Smooth muscle cell (in vitro differentiated cells): ENCODE data around the gene DDX39A. TPM values are rescaled to one million over a fixed set of nuclear protein-coding genes. Genes with fewer than 3 reads are reported as not detected.

Experiments used
- DNase-seq: peaks from one replicate; lab custom pipeline; 2025; ENCODE audit not compliant: unreplicated experiment; lab: John Stamatoyannopoulos, UW
- H2AFZ ChIP-seq: fragments of 200-600 bp; sonication (generic); 2 replicates; pipeline ENCODE4 v1.6.0; 2016; ENCODE audit warnings: antibody characterized with exemption, low read depth, mild to moderate bottlenecking
- H3F3A ChIP-seq: fragments of 200-600 bp; sonication (generic); 2 replicates; pipeline ENCODE4 v1.6.0; 2017; ENCODE audit warnings: antibody characterized with exemption, low read depth
- H3K27ac ChIP-seq: fragments of 200-600 bp; sonication (generic); 2 replicates; pipeline ENCODE4 v1.5.1; 2016; ENCODE audit warnings: low read depth, mild to moderate bottlenecking
- H3K27me3 ChIP-seq: fragments of 200-600 bp; sonication (generic); 2 replicates; pipeline ENCODE4 v1.6.1; 2016; ENCODE audit warnings: low read depth, mild to moderate bottlenecking
- H3K36me3 ChIP-seq: fragments of 200-600 bp; sonication (generic); 2 replicates; pipeline ENCODE4 v1.5.1; 2016; ENCODE audit warnings: low read depth
- H3K4me1 ChIP-seq: fragments of 200-600 bp; sonication (generic); 2 replicates; pipeline ENCODE4 v1.5.1; 2016; ENCODE audit warnings: low read depth
- H3K4me2 ChIP-seq: fragments of 200-600 bp; sonication (generic); 2 replicates; pipeline ENCODE4 v1.6.0; 2016; ENCODE audit warnings: mild to moderate bottlenecking
- H3K4me3 ChIP-seq: fragments of 200-600 bp; sonication (generic); 2 replicates; pipeline ENCODE4 v1.5.1; 2016; ENCODE audit warnings: mild to moderate bottlenecking
- H3K79me2 ChIP-seq: fragments of 200-600 bp; sonication (generic); 2 replicates; pipeline ENCODE4 v1.6.0; 2016; ENCODE audit warnings: low read depth, mild to moderate bottlenecking
- H3K9ac ChIP-seq: fragments of 200-600 bp; sonication (generic); 2 replicates; pipeline ENCODE4 v1.6.0; 2016; ENCODE audit warnings: low read depth
- H3K9me3 ChIP-seq: fragments of 200-600 bp; sonication (generic); replicated peaks from 2 replicates; pipeline ENCODE4 v1.5.1; 2016; ENCODE audit warnings: low read depth
- H4K20me1 ChIP-seq: fragments of 200-600 bp; sonication (generic); 2 replicates; pipeline ENCODE4 v1.6.0; 2016; ENCODE audit warnings: low read depth
- CTCF ChIP-seq: fragments of 200-600 bp; sonication (generic); IDR thresholded peaks from 2 replicates; pipeline ENCODE4 v1.5.1; 2017; ENCODE audit warnings: borderline replicate concordance, mild to moderate bottlenecking, antibody characterized with exemption; ENCODE audit not compliant: insufficient read depth, poor library complexity, severe bottlenecking
- WGBS: methylation state at CpG from one replicate; pipeline ENCODE4 v1.1.7; 2016; ENCODE audit warnings: low lambda C conversion rate; 5-methylcytosine and 5-hydroxymethylcytosine counted together
- polyA plus RNA-seq: library from polyadenylated mRNA; unstranded; fragments of >200 nt; fragmentation: Nextera tagmentation; extraction: Ambion mirVana; gene quantifications from 2 replicates; pipeline ENCODE4 v1.2.1, GENCODE V29; 2016
- total RNA-seq: library from RNA; depleted of rRNA; stranded (reverse); fragments of >200 nt; gene quantifications from 2 replicates; pipeline ENCODE4 v1.2.3, GENCODE V29; 2014

DDX39A gene
- total and polyA plus RNA-seq, 2 experiments from 2014 or later: 23.1 to 38.0 TPM

DNA sequence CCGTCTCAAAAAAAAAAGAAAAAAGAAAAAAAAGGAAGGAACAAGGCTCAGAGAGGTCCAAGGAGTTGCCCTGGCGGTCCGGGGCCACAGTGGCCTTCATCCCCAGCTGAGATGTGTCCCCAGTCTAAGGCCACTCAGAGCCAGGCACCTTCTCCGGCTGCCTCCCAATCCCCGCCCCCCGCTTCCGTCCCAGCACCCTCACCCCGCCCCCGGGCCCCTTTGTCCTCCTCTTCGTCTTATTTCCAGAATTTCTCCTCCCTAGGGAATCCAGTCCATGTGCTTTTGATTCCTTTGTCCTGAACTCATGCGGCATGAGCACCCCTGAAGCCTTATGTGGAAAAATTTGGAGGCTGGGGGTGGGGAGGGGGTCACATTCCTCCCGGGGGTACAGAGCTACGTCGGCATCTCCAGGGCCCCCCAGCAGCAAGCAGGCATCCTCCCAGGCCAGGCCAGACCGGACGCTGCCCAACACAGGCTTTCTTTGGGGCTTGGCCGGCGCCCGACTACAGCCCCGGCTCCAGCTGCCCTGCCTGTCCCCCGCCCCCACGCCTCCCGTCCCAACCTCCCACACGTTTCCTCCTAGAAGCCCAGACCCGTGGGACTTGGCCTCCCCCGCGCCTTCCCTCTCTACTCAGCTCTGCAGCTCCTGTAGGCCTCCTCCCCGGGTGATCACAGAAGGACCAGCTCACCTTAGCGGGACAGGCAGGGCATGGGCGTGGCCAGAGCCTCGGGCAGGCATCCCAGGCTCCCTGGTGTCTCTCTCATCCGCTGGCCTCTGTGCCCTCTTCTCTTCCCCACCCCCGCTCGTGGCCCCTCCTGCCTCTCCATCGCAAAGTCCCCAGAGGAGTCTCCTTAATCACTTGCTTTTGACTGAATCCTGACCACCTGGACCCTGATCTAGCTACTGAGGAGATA lies 55.7 kb downstream of the DDX39A start:
- peak overlapping the region; percentile 92 for H2AFZ ChIP-seq
- no peak overlapping the region for H3K9ac ChIP-seq
- H3K4me1 ChIP-seq: no peaks in the 10 kb centered on the region
- H3K27ac ChIP-seq: peak overlapping the region; percentile 38
- no peaks in the 10 kb centered on the region for H3K27me3 ChIP-seq
- H3K4me2 ChIP-seq: peak overlapping the region; percentile 84
- H3K4me3 ChIP-seq: peak overlapping the region; percentile 35
- no peaks in the 10 kb centered on the region for H3K79me2 ChIP-seq
- no peaks in the 10 kb centered on the region for H3K36me3 ChIP-seq
- H3F3A ChIP-seq: no peaks in the 10 kb centered on the region
- no peaks in the 10 kb centered on the region for H3K9me3 ChIP-seq
- TF ChIP-seq CTCF: no peak
- no peaks in the 10 kb centered on the region for H4K20me1 ChIP-seq
- peak; percentile 19 for DNase-seq
- 6% methylated on average over 24 of the region's 35 CpGs for WGBS

DNA sequence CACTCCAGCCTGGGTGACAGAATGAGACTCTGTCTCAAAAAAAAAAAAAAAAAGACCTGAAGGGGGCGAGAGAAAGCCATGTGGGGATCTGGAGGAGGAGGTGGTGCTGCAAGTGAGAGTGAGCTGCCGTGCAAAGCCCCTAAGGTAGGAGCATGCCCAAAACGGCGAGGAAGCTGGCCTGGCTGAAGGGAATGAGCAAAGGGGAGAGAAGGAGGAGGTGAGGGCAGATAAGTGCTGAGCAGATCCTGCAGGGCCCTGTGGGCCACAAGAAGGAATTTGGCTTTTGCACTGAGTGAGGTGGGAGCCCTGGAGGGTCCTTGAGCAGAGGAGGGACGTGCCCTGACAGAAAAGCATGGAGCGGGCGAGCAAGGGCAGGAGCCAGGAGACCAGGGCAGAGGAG lies 57.3 kb downstream of the DDX39A start:
- no peaks in the 10 kb centered on the region for H3K4me1 ChIP-seq
- no peak for TF ChIP-seq CTCF
- H3K27me3 ChIP-seq: no peaks in the 10 kb centered on the region
- no peak overlapping the region for H3K9ac ChIP-seq
- H3K4me2 ChIP-seq: no peak overlapping the region
- no peaks in the 10 kb centered on the region for H3K36me3 ChIP-seq
- H4K20me1 ChIP-seq: no peaks in the 10 kb centered on the region
- 64% methylated on average over 7 of the region's 7 CpGs for WGBS
- no peaks in the 10 kb centered on the region for H3K9me3 ChIP-seq
- H2AFZ ChIP-seq: no peak overlapping the region
- H3K4me3 ChIP-seq: no peak overlapping the region
- H3K27ac ChIP-seq: no peak overlapping the region
- no peaks in the 10 kb centered on the region for H3K79me2 ChIP-seq
- no peak for DNase-seq
- no peaks in the 10 kb centered on the region for H3F3A ChIP-seq

Other genes starting within 250 kb of the DDX39A start
- gene ADGRL1, start 213.2 kb downstream of the DDX39A start, total RNA-seq: 11.3 and 12.9 TPM in 2 replicates
- 12.7 and 15.0 TPM in 2 replicates for gene ADGRL1, start 213.2 kb downstream of the DDX39A start, polyA plus RNA-seq
- gene ADGRE5, start 37.9 kb downstream of the DDX39A start, total RNA-seq: 2.6 and 3.0 TPM in 2 replicates
- 5.5 and 5.6 TPM in 2 replicates for gene ADGRE5, start 37.9 kb downstream of the DDX39A start, polyA plus RNA-seq
- 19.0 and 28.0 TPM in 2 replicates for gene PKN1, start 14.0 kb upstream of the DDX39A start, total RNA-seq
- 64.8 and 72.2 TPM in 2 replicates for gene PKN1, start 14.0 kb upstream of the DDX39A start, polyA plus RNA-seq
- gene PTGER1, start 56.0 kb upstream of the DDX39A start, total RNA-seq: 0.27 TPM in 1 of 2 replicates, not detected in the other
- 1.0 TPM in 1 of 2 replicates, not detected in the other for gene PTGER1, start 56.0 kb upstream of the DDX39A start, polyA plus RNA-seq
- 73.0 and 81.8 TPM in 2 replicates for gene GIPC1, start 76.8 kb upstream of the DDX39A start, total RNA-seq
- 142 and 178 TPM in 2 replicates for gene GIPC1, start 76.8 kb upstream of the DDX39A start, polyA plus RNA-seq
- 96.1 and 114 TPM in 2 replicates for gene DNAJB1, start 99.1 kb upstream of the DDX39A start, total RNA-seq
- 152 and 175 TPM in 2 replicates for gene DNAJB1, start 99.1 kb upstream of the DDX39A start, polyA plus RNA-seq
- gene TECR, start 110.3 kb upstream of the DDX39A start, total RNA-seq: 80.6 and 86.1 TPM in 2 replicates
- gene TECR, start 110.3 kb upstream of the DDX39A start, polyA plus RNA-seq: 216 and 252 TPM in 2 replicates
- 238 and 316 TPM in 2 replicates for gene NDUFB7, start 152.7 kb upstream of the DDX39A start, total RNA-seq
- gene NDUFB7, start 152.7 kb upstream of the DDX39A start, polyA plus RNA-seq: 346 and 361 TPM in 2 replicates
- not detected in 2 replicates for gene CLEC17A, start 163.7 kb upstream of the DDX39A start, total RNA-seq
- not detected in 2 replicates for gene CLEC17A, start 163.7 kb upstream of the DDX39A start, polyA plus RNA-seq